Activated B cell treated with CpG ODN at 0.5 μM for 24 hours (primary cell): ENCODE data around the gene FBXW8. TPM values are rescaled to one million over a fixed set of nuclear protein-coding genes. Genes with fewer than 3 reads are reported as not detected.
A peak's percentile ranks its signal among the peaks of the same experiment; 100 is the strongest.

Source experiments
- ATAC-seq: fragments of 200-7000 bp; cut with Tn5 transposase; one replicate; pipeline ENCODE4 v1.10.0; 2021; ENCODE audit warnings: low read depth, mild to moderate bottlenecking, moderate library complexity
- CTCF ChIA-PET: fragments of 350-600 bp; sonication (Branson Sonifier 250); formaldehyde crosslinking; loops from one replicate; lab custom pipeline; 2021; ENCODE audit warnings: antibody characterized with exemption; lab: Charles Lee
- POLR2A ChIA-PET: fragments of 350-600 bp; sonication (Branson Sonifier 250); formaldehyde crosslinking; loops from one replicate; lab custom pipeline; 2021; ENCODE audit warnings: antibody characterized with exemption; lab: Charles Lee
- DNase-seq: peaks from one replicate; pipeline ENCODE4 v3.0.0; 2022
- H3K27ac Mint-ChIP-seq: one replicate; pipeline ENCODE4 v1.8.0; 2020; ENCODE audit warnings: mixed read lengths
- H3K27me3 Mint-ChIP-seq: one replicate; pipeline ENCODE4 v1.8.0; 2021; ENCODE audit warnings: mixed read lengths
- H3K36me3 Mint-ChIP-seq: one replicate; pipeline ENCODE4 v1.8.0; 2021; ENCODE audit warnings: low read depth, mixed read lengths
- H3K4me1 Mint-ChIP-seq: one replicate; pipeline ENCODE4 v1.8.0; 2021; ENCODE audit warnings: mixed read lengths
- H3K4me3 Mint-ChIP-seq: one replicate; pipeline ENCODE4 v1.8.0; 2020; ENCODE audit warnings: mild to moderate bottlenecking, mixed read lengths
- H3K9me3 Mint-ChIP-seq: one replicate; pipeline ENCODE4 v1.8.0; 2020; ENCODE audit warnings: mixed read lengths
- CTCF ChIP-seq: fragments of 200-600 bp; IDR thresholded peaks from one replicate; pipeline ENCODE4 v1.8.0; 2022; ENCODE audit warnings: antibody characterized with exemption, mild to moderate bottlenecking
- intact Hi-C: fragments of 100-400 bp; cut with micrococcal nuclease; formaldehyde crosslinking; loops from one replicate; pipeline ENCODE4 v1.15.1; 2024
- total RNA-seq: library from RNA; stranded (reverse); gene quantifications from 2 replicates; pipeline ENCODE4 v1.2.3, GENCODE V29; 2022

Gene FBXW8
- total RNA-seq, 1 donor from 2014 or later: 17.6 TPM

DNA sequence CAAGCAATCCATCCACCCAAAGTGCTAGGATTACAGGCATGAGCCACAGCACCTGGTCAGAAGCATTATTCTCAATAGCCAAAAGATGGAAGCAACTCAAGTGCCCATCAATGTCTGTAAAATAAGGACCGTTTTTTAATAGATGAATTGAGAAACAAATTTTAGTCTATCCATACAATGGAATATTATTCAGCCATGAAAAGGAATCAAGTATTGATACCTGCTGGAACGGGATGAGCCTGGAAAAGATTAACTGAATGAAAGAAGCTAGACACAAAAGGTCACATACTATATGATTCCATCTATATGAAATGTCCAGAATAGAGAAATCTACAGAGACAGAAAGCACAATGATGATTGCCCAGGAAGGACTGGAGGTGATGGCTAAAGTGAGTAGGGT lies 9.1 kb upstream of the FBXW8 start:
- ChIA-PET POLR2A (no interaction called here), CTCF (no interaction called here)
- H3K27me3 Mint-ChIP-seq: peaks cover 42% of the 10 kb centered on the region
- no peak for ATAC-seq
- intact Hi-C loops: no loop called here
- H3K36me3 Mint-ChIP-seq: no peaks in the 10 kb centered on the region
- no peak for TF ChIP-seq CTCF
- DNase-seq: no peak
- H3K4me1 Mint-ChIP-seq: no peaks in the 10 kb centered on the region
- no peak overlapping the region for H3K27ac Mint-ChIP-seq
- H3K9me3 Mint-ChIP-seq: no peaks in the 10 kb centered on the region
- H3K4me3 Mint-ChIP-seq: no peak overlapping the region

DNA sequence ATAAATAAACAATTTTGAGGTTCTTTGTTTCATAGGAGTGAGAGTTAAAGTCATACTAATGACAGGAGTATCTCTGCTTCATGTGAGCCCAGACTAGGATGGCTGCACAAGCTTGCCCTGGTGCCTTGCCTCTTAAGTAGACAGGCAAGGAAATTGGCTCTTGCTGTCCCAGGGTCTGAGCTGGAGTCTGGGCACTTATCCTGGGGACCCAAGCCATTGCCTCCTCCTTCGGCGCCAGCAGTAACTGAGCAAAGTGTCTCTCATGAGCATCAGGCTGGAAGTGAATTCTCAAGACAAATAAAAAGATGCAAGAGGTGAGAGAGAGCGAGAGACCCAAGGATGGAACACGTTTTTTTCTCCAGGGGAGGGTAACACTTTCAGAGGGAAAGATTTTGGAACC lies 6.9 kb upstream of the FBXW8 start:
- POLR2A ChIA-PET: no interaction called here
- H3K36me3 Mint-ChIP-seq: no peaks in the 10 kb centered on the region
- intact Hi-C loops: no loop called here
- no peaks in the 10 kb centered on the region for H3K4me1 Mint-ChIP-seq
- DNase-seq (no peak), ATAC-seq (no peak)
- peaks cover 35% of the 10 kb centered on the region for H3K27me3 Mint-ChIP-seq
- no peak overlapping the region for H3K27ac Mint-ChIP-seq
- no peak overlapping the region for H3K4me3 Mint-ChIP-seq
- no peak for TF ChIP-seq CTCF
- H3K9me3 Mint-ChIP-seq: no peaks in the 10 kb centered on the region
- CTCF ChIA-PET: no interaction called here

DNA sequence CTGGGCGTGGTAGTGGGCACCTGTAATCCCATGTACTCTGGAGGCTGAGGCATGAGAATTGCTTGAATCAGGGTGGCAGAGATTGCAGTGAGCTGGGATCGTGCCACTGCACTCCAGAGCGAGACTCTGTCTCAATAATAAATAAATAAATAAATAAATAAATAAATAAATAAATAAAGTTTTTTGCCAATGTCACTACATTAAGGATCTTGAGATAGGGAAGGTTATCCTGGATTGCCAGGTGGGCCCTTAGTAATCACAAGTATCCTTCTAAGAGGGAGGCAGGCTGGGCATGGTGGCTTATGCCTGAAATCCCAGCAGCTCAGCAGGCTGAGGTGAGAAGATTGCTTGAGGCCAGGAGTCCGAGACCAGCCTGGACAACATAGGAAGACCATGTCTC lies 4.5 kb upstream of the FBXW8 start:
- H3K4me3 Mint-ChIP-seq: no peak overlapping the region
- no peak for DNase-seq
- intact Hi-C loops: no loop called here

DNA sequence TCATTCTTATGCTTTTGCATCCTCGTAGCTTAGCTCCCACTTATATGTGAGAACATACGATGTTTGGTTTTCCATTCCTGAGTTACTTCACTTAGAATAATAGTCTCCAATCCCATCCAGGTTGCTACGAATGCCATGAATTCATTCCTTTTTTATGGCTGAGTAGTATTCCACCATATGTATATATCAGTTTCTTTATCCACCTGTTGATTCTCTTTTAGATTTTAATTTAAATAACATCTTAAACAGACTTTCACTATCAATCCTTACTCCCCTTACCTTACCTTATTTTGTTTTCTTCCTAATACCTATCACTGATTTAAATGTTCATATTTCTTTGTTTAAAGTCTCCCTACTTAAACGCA lies 488 bp upstream of the FBXW8 start:
- ChIA-PET POLR2A (interaction anchor here (1.5 kb wide), 1 partner anchor 10 kb away, joined by 9 read pairs; no protein-coding TSS in a partner anchor), CTCF (no interaction called here)
- no peak for DNase-seq
- peak overlapping the region; percentile 65 for H3K27ac Mint-ChIP-seq
- no peaks in the 10 kb centered on the region for H3K9me3 Mint-ChIP-seq
- TF ChIP-seq CTCF: no peak
- H3K27me3 Mint-ChIP-seq: peaks cover 3% of the 10 kb centered on the region
- peaks cover 6% of the 10 kb centered on the region for H3K36me3 Mint-ChIP-seq
- peak overlapping the region; percentile 85 for H3K4me3 Mint-ChIP-seq
- intact Hi-C loops: loop anchor here (1.0 to 5.0 kb wide), 5 partner anchors 51 to 280 kb away; partner anchors contain the start of genes FBXO21, RNFT2, SPRING1 and TESC
- peaks cover 31% of the 10 kb centered on the region for H3K4me1 Mint-ChIP-seq
- ATAC-seq: no peak

More for the DNA sequence above, 4.5 kb upstream of the FBXW8 start:
- ChIA-PET POLR2A (no interaction called here), CTCF (no interaction called here)
- TF ChIP-seq CTCF: no peak
- no peak for ATAC-seq
- H3K36me3 Mint-ChIP-seq: peaks cover 1% of the 10 kb centered on the region
- peaks cover 23% of the 10 kb centered on the region for H3K27me3 Mint-ChIP-seq
- H3K4me1 Mint-ChIP-seq: peaks cover 4% of the 10 kb centered on the region
- no peak overlapping the region for H3K27ac Mint-ChIP-seq
- no peaks in the 10 kb centered on the region for H3K9me3 Mint-ChIP-seq

GRCh38 chr12:116915326-116915725 lies 4.6 kb downstream of the FBXW8 start:
- Mint-ChIP-seq H3K27ac (no peak overlapping the region), H3K27me3 (no peaks in the 10 kb centered on the region), H3K9me3 (no peaks in the 10 kb centered on the region), H3K4me1 (peaks cover 63% of the 10 kb centered on the region), H3K4me3 (no peak overlapping the region), H3K36me3 (peaks cover 9% of the 10 kb centered on the region)
- ATAC-seq (no peak), DNase-seq (no peak)
- TF ChIP-seq CTCF: no peak
- CTCF ChIA-PET: no interaction called here
- POLR2A ChIA-PET: no interaction called here
- intact Hi-C loops: no loop called here
